Stimulated activated naive CD8-positive, alpha-beta T cell treated with anti-CD3 and anti-CD28 coated beads, Interleukin-15, amount 100 ng/mL, for 72 hours (primary cell): ENCODE measurements around the gene TMED10.
A peak's percentile ranks its signal among the peaks of the same experiment; 100 is the strongest.

Experiments
- ATAC-seq: fragments of 150-1000 bp; cut with Tn5 transposase; 2 replicates; pipeline ENCODE4 v1.10.0; 2021; ENCODE audit warnings: mild to moderate bottlenecking, moderate library complexity
- DNase-seq, 2 donors: peaks; one replicate each; pipeline ENCODE4 v3.0.0; 2021 to 2022
- H3K27ac Mint-ChIP-seq, 2 donors: one replicate each; pipeline ENCODE4 v1.8.0; 2022; ENCODE audit warnings: mild to moderate bottlenecking in 2 of 2, mixed read lengths in 2 of 2, moderate library complexity in 2 of 2
- H3K27me3 Mint-ChIP-seq: one replicate; pipeline ENCODE4 v1.8.0; 2022; ENCODE audit warnings: mixed read lengths
- H3K4me1 Mint-ChIP-seq: one replicate; pipeline ENCODE4 v1.8.0; 2022; ENCODE audit warnings: mild to moderate bottlenecking, mixed read lengths
- H3K4me3 Mint-ChIP-seq, 2 donors: one replicate each; pipeline ENCODE4 v1.8.0; 2022; ENCODE audit warnings: mild to moderate bottlenecking in 2 of 2, mixed read lengths in 2 of 2, moderate library complexity in 1 of 2
- H3K9me3 Mint-ChIP-seq, 2 donors: one replicate each; pipeline ENCODE4 v1.8.0; 2022; ENCODE audit warnings: mixed read lengths in 2 of 2

The TMED10 gene

DNA sequence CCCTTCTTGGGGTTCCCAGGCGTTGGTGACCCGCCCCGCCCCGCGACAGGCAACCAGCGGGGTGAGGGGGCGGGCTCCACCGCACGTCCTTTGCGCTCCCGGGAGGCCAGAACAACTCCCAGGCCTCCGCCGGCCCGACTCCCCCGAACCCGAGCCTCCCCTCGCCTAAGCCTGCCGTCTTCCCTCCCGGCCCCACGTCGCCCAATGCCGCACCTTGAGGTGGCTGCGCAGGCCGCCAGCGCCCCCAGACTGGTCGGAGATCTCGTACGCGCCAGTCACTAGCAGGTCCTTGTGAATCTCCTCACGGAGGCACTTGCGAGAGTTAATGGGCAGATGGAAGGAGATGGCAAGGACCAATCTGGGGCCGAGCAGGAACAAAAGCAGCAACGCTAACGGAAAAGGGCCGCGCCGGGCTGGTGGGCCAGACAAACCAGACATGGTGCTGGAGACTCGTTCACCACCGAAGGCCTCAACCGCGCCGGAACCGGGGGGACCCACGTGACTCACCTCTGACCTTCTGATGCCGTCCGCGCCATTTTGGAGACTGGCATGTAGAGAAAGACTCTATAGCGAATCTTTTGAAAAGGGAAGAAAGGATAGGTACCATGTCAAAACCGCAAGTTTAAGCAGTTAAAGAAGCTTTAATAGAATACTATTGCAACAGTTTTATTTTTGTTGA lies at the start of gene TMED10:
TMED10 (minus strand) TSS at position 471 of the 679 bp plus-strand sequence; CDS start at position 438, 33 bp downstream.
- Mint-ChIP-seq H3K9me3 (no peaks in the 10 kb centered on the region), H3K27ac (peak within 1 kb of the TSS; percentile 98 to 99), H3K27me3 (no peaks in the 10 kb centered on the region), H3K4me1 (peaks cover 51% of the 10 kb centered on the region), H3K4me3 (peak within 1 kb of the TSS; percentile 91 to 93)
- DNase-seq (peak; percentile 89 to 91), ATAC-seq (peak; percentile 89)

DNA sequence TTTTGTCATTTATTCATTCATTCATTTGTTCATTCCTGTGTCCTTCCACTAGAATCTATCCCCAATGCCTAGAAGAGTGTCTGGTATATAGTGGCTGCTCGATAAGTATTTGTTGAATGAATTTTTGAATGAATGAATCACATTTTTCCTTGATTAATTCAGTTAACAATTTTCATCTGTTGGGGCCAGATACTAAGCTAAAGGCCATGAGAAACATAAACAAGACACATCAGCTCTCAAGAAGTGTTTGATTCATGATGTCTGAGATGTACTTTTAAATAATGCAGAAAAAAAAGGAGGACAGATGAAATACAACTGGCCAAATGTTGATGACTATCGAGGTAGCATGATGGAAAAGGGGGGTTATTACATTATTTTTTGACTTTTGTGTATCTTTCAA lies 48.1 kb upstream of the TMED10 start:
- Mint-ChIP-seq H3K4me1 (peaks cover 42% of the 10 kb centered on the region), H3K27me3 (peaks cover 33% of the 10 kb centered on the region), H3K27ac (no peak overlapping the region), H3K4me3 (no peak overlapping the region), H3K9me3 (no peaks in the 10 kb centered on the region)
- ATAC-seq (no peak), DNase-seq (no peak)

DNA sequence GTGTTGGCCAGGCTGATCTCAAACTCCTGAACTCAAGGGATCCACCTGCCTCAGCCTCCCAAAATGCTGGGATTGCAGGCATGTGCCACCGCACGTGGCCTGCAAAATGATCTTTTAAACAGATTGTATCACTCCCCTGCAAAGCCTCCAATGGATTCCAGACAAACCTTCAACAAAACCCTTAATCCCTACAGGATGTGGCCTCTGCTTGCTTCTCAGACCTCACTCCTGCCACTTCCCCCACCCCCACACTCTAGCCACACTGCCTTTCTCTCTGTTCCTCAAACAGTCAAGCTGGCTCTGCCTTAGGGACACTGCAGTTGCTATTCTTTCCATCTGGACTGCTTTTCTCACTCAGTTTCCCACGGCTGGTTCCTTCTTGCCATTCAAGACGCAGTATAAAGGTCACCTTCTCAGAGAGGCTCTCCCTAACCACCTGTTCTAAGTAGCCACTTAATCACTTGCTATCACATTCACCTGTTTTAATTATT lies 47.3 kb upstream of the TMED10 start:
- no peak overlapping the region for H3K4me3 Mint-ChIP-seq
- no peaks in the 10 kb centered on the region for H3K9me3 Mint-ChIP-seq
- H3K27me3 Mint-ChIP-seq = peaks cover 24% of the 10 kb centered on the region
- DNase-seq = no peak
- H3K27ac Mint-ChIP-seq = no peak overlapping the region
- H3K4me1 Mint-ChIP-seq = peaks cover 34% of the 10 kb centered on the region
- peak; percentile 66 for ATAC-seq

DNA sequence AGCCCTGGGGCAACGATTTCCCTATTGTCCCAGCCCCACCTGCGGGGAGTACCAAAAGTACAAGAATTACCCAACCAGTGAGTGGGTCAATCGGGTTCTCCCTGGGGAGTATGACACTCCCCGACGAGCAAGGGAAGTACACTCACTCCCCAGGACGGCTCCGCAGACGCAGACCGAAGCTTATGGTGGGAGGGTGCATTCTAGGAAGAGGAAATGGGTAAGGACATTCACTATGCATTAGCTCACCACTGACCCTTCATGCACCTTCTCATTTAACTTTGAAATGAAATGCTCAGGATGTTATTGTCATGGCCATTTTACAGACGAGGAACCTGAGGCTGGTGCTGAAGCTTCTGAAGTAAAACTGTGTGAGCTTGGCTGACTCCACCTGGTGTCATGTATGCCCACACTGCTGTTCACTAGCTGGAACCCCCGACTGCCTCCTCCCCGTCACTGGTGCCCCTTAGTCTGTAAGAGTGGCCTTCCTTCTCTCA lies 45.8 kb upstream of the TMED10 start:
- ATAC-seq (no peak), DNase-seq (no peak)
- H3K9me3 Mint-ChIP-seq = no peaks in the 10 kb centered on the region
- peaks cover 18% of the 10 kb centered on the region for H3K27me3 Mint-ChIP-seq
- H3K4me1 Mint-ChIP-seq = peaks cover 22% of the 10 kb centered on the region
- no peak overlapping the region for H3K27ac Mint-ChIP-seq
- H3K4me3 Mint-ChIP-seq = no peak overlapping the region

DNA sequence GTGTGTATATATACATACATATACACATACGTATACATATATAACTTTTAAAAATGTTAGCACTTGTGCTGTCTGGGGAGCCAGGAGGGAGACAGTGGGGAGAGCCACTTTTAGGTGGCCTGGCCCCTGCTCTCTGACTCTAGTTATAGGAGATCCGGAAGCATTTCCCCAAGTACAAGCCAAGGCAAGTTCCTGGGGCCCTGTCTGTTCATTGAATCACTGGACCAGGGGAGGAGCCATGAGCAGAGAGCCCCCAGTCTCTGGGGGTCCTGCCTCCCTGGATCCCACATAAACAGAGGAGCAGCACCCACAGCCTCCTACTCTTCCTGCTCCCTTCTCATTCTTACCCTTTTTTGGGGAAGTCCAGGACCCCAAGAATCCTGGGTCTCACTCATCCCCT lies 45.4 kb upstream of the TMED10 start:
- H3K27me3 Mint-ChIP-seq = peaks cover 13% of the 10 kb centered on the region
- DNase-seq = no peak
- no peak overlapping the region for H3K4me3 Mint-ChIP-seq
- no peaks in the 10 kb centered on the region for H3K9me3 Mint-ChIP-seq
- ATAC-seq = no peak
- peaks cover 18% of the 10 kb centered on the region for H3K4me1 Mint-ChIP-seq
- no peak overlapping the region for H3K27ac Mint-ChIP-seq

DNA sequence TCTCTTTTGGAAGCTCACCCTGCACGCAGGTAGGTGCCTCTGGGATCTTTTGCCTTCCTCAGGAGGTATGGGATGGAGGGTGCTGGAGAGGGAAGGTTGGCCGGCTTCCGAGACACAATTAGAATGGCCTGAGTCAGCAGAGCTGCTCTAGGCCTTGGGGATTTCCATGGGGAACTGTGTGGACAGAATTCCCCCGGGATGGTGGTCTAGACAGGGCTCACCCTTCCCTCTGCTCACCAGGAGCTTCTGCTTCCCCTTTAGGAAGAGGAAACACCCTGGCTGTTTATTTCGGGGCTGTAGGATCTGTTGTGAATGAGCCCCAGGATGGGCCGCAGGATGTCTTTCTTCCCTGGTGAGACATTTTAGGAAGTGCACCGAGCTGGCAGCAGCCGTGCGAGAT lies 43.7 kb upstream of the TMED10 start:
- peaks cover 6% of the 10 kb centered on the region for H3K27me3 Mint-ChIP-seq
- peaks cover 28% of the 10 kb centered on the region for H3K4me1 Mint-ChIP-seq
- ATAC-seq (no peak), DNase-seq (no peak)
- no peak overlapping the region for H3K4me3 Mint-ChIP-seq
- no peak overlapping the region for H3K27ac Mint-ChIP-seq
- no peaks in the 10 kb centered on the region for H3K9me3 Mint-ChIP-seq

DNA sequence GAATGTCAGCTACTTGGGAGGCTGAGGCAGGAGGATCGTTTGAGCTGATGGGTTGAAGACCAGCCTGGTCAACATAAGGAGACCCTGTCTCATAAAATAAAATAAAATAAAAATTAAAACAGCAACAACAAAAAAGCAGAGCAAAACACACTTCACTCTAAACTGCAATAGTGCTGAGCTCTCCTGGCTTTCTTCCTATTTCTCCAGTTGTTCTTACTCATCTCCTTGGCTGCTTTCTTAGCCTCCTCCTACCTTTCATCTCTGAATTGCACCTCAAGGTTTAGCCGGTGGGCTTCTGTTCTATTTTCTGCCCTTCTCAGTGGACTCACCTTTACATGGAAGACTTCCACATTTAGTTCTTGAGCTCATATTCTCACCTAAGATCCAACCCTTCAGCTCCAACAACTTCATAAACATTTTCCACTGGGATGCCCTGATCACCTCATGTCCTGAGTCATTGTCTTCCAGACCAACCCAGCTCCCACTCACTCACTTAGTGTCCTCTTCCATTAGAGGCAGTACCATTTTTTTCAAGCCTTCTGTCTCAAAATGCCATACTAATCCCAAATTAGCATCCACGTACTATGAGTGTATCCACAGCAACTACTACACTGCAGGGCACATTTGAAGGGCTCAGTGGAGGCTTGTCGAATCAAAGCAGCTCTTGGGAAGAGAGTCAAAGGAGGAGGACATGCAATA lies 41.2 kb upstream of the TMED10 start:
- H3K9me3 Mint-ChIP-seq = no peaks in the 10 kb centered on the region
- H3K27me3 Mint-ChIP-seq = peaks cover 6% of the 10 kb centered on the region
- no peak overlapping the region for H3K4me3 Mint-ChIP-seq
- peaks cover 23% of the 10 kb centered on the region for H3K4me1 Mint-ChIP-seq
- no peak for DNase-seq
- ATAC-seq = no peak
- no peak overlapping the region for H3K27ac Mint-ChIP-seq

DNA sequence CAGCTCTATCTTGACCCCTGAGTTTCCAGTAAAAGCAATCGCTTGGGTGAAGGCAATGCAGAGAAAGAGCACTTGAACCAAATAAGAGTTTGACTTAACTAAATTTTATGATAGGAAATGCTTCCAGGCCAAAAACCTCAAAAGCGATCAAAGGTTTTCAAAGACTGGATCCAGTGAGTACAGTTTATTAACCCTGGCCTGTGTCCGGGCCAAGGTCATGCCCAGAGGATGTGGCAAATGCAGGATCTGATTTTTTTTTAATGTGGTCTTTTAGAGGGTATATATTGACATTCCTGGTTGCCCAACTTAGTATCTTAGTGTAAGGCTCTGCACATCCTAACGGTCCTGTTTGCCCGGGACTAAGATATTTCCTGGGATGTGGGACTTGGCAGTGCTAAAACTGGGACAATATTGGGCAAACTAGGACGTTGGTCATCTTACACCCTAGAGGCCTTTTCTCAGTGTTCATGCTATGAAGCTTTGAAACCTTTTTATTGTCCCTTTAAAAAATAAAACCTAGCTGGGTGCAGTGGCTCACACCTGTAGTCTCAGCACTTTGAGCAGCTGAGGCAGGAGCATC lies 40.1 kb upstream of the TMED10 start:
- Mint-ChIP-seq H3K27ac (no peak overlapping the region), H3K27me3 (peaks cover 6% of the 10 kb centered on the region), H3K4me1 (peaks cover 23% of the 10 kb centered on the region), H3K9me3 (no peaks in the 10 kb centered on the region), H3K4me3 (no peak overlapping the region)
- ATAC-seq = no peak
- no peak for DNase-seq

DNA sequence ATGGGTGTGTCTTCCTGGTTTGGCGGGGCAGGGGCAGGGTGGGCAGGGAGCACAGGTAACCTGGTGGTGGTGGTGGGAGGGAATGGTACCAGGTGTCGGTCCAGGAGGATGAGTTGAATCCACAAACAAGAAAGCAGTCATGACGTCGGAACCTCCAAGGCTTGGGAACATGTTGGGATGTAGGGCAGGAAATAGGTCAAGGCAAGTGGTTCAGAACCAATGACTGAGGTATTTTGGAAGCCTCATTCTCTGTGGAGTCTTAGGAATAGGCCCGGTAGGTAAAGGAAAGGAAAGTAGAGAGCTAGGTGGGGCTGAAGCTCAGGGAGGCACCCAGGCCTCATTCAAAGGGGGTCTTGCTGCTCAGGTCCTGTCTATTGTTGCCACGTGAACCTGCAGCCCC lies 39.1 kb upstream of the TMED10 start:
- H3K4me1 Mint-ChIP-seq = peaks cover 23% of the 10 kb centered on the region
- H3K9me3 Mint-ChIP-seq = no peaks in the 10 kb centered on the region
- H3K27ac Mint-ChIP-seq = peak overlapping the region in 1 of 2 donors; percentile 27
- no peak for ATAC-seq
- no peak overlapping the region for H3K4me3 Mint-ChIP-seq
- peaks cover 6% of the 10 kb centered on the region for H3K27me3 Mint-ChIP-seq
- no peak for DNase-seq

DNA sequence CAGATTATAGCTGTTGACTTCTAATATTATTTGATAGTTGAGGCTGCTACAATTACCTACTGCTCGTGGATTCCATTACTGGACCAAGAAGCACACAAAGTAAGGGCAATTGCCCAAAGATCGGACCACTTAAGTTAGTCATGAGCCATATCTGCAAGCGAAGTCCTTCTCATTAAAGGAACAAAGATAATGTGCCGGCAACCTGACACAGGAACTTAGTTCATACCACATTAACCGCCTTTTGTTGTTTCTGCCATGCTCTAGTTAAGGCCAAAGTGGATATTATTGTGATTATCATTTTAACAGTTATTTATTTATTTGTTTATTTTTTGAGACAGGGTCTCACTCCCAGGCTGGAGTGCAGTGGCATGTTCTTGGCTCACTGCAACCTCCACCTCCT lies 38.1 kb upstream of the TMED10 start:
- no peak overlapping the region for H3K4me3 Mint-ChIP-seq

DNA sequence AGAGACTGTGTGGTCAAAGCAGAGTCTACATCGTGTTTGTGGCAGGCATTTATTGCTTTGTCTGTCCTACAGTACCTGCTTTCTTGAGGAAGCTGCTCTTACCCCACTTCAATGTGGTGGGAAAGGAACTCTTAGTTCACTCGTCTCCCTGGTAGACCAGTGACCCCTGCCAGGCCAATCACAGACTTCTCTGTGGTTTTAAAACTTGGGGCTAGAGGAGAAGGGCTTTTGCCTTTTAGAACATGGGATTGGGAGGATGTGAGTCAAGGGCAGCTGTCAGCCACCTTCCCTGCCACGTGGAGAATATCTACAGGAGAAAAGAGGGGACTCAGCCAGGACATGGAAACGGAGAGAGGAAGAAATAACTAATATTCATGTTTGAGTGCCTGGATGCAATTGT lies 36.8 kb upstream of the TMED10 start:
- Mint-ChIP-seq H3K4me1 (peaks cover 23% of the 10 kb centered on the region), H3K27ac (no peak overlapping the region), H3K4me3 (no peak overlapping the region)

More for the DNA sequence above, 38.1 kb upstream of the TMED10 start:
- DNase-seq = no peak
- Mint-ChIP-seq H3K4me1 (peaks cover 23% of the 10 kb centered on the region), H3K9me3 (no peaks in the 10 kb centered on the region), H3K27me3 (peaks cover 6% of the 10 kb centered on the region), H3K27ac (no peak overlapping the region)
- ATAC-seq = no peak

DNA sequence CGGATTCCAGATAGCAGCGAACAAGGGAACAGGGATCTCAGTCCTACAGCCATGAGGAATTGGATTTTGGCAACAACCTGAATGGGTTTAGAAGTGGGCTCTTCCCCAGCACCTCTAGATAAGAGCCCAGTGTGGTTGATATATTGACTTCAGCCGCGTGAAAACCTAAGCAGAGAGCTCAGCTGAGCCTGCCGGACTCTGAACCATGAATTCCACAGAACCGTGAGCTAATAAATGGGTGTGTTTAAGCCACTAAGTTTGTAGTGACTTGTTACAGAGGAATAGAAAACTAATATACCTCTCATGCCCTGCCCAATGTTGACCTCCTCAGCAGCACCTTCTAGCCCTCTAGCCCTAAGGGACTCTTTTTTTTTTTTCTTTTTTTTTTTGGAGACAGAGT lies 32.4 kb upstream of the TMED10 start:
- Mint-ChIP-seq H3K4me1 (peaks cover 27% of the 10 kb centered on the region), H3K27ac (no peak overlapping the region), H3K27me3 (no peaks in the 10 kb centered on the region), H3K4me3 (no peak overlapping the region), H3K9me3 (no peaks in the 10 kb centered on the region)
- DNase-seq (no peak), ATAC-seq (no peak)

More for the DNA sequence above, 36.8 kb upstream of the TMED10 start:
- DNase-seq = no peak
- H3K9me3 Mint-ChIP-seq = no peaks in the 10 kb centered on the region
- peaks cover 6% of the 10 kb centered on the region for H3K27me3 Mint-ChIP-seq
- no peak for ATAC-seq

DNA sequence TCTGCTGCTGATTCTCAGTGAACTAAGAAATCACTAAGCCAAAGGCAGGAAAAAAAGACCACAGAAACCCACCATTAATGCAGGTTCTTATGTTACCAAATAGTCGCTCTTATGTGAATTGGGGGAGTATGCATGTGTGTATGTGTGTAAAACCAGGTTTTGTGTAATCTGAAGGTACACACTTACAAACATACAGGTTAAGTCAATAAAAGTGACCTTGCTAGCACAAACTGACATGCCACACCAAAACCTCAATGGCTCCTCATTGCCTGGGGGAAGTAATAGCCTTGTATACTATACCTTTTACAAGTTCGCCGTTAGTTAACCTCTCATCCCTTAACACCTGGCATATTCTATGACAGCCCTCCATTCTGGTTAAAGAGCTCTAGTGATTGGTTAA lies 29.8 kb upstream of the TMED10 start:
- no peak for ATAC-seq
- peaks cover 28% of the 10 kb centered on the region for H3K4me1 Mint-ChIP-seq
- peak overlapping the region in 1 of 2 donors; percentile 67 for H3K27ac Mint-ChIP-seq
- no peak for DNase-seq
- no peaks in the 10 kb centered on the region for H3K27me3 Mint-ChIP-seq
- no peak overlapping the region for H3K4me3 Mint-ChIP-seq
- no peaks in the 10 kb centered on the region for H3K9me3 Mint-ChIP-seq

DNA sequence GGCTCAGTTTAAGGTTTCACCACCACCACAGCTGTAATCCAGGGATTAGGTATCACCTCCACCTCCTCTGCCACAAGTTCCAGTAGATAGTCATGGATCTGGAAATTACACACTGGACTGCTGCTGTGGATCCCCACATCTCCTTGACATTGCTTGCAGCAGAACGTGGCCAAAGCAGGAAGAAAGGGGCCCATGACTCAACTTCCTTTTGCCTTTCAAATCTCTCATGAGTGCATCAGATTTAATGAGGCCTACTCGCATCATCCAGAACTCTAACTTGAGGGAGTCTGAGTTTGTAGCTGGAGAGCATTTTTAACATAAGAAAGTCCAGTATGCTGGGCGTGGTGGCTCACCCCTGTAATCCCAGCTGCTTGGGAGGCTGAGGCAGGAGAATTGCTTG lies 29.2 kb upstream of the TMED10 start:
- no peaks in the 10 kb centered on the region for H3K9me3 Mint-ChIP-seq
- ATAC-seq (peak; percentile 73), DNase-seq (peak; percentile 13 to 23)
- H3K27me3 Mint-ChIP-seq = no peaks in the 10 kb centered on the region
- H3K4me3 Mint-ChIP-seq = peak overlapping the region in 1 of 2 donors; percentile 42
- H3K4me1 Mint-ChIP-seq = peaks cover 28% of the 10 kb centered on the region
- peak overlapping the region; percentile 86 to 89 for H3K27ac Mint-ChIP-seq

DNA sequence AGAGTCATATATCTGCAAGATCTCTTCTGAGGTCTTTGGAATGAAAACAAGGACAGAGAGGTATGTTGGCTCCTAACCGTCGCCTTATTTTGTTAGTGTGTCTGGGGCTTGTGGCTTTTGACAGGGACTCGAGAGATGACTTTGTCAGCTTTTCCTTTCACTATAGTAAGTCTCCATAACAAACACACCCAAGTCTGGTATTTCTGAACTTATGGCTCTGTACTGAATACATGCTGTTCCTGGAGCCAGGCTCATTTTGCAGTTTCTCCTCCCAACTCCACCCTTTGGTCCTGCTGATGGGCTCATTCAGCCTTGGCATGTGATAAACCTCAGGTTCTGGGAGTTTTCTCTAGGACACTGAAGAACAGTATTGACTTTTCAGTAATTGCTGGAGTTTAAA lies 27.7 kb upstream of the TMED10 start:
- Mint-ChIP-seq H3K9me3 (no peaks in the 10 kb centered on the region), H3K4me1 (peaks cover 28% of the 10 kb centered on the region), H3K4me3 (no peak overlapping the region), H3K27me3 (no peaks in the 10 kb centered on the region), H3K27ac (no peak overlapping the region)
- DNase-seq = no peak
- ATAC-seq = no peak

DNA sequence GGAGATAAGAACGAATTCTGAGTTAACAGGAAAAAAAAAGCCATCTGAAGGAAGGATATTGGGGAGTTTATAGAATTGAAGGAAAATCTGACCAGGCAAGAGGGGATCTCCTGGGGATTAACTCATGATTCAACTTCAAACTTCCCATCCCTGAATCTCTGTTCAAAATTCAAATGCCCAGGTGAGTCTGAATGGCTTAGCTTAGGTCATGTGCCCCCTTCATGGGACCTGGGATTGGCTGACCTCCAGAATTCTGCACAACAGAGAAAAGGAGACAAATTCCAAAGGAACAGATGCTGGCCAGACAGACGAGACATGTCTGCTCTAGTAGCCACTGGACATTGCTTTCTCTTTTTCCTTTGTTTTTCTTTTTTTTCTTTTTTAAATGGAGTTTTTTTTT lies 26.2 kb upstream of the TMED10 start:
- H3K4me1 Mint-ChIP-seq = peaks cover 28% of the 10 kb centered on the region
- no peak for ATAC-seq
- no peak overlapping the region for H3K4me3 Mint-ChIP-seq
- DNase-seq = no peak
- no peak overlapping the region for H3K27ac Mint-ChIP-seq
- no peaks in the 10 kb centered on the region for H3K9me3 Mint-ChIP-seq
- H3K27me3 Mint-ChIP-seq = no peaks in the 10 kb centered on the region
